H1 (cell line): Measurements from ENCODE around the gene TTC38. TPM values are rescaled to one million over a fixed set of nuclear protein-coding genes. Genes with fewer than 3 reads are reported as not detected.

Experiments
- CTCF ChIA-PET: fragments of 300-600 bp; sonication (Branson Sonifier 250); formaldehyde crosslinking; loops from one replicate; lab custom pipeline; 2021; ENCODE audit not compliant: partially characterized antibody; lab: Charles Lee
- POLR2A ChIA-PET: fragments of 300-600 bp; sonication (Branson Sonifier 250); formaldehyde crosslinking; loops from one replicate; lab custom pipeline; 2021; ENCODE audit warnings: inconsistent platforms; ENCODE audit not compliant: partially characterized antibody; lab: Charles Lee
- DNase-seq, 2 experiments: peaks; one replicate each; pipeline versions ENCODE4 v3.0.0 to v3.0.0-alpha.2; 2010 to 2022; ENCODE audit warnings: low spot score in 2 of 2, low read depth in 1 of 2, mixed read lengths in 1 of 2
- FAIRE-seq: peaks from 2 replicates; lab custom pipeline; 2011; peaks lifted over from hg19 to GRCh38; lab: Jason Lieb, UNC
- H2AFZ ChIP-seq: 2 replicates; pipeline ENCODE4 v1.8.1; 2012; ENCODE audit warnings: low read length, inconsistent platforms
- H2AK5ac ChIP-seq: 2 replicates; pipeline ENCODE4 v1.6.1; 2013; ENCODE audit warnings: low read depth, low read length
- H2BK120ac ChIP-seq: replicated peaks from 2 replicates; pipeline ENCODE3; 2013; ENCODE audit warnings: low read depth, low read length, inconsistent platforms
- H2BK12ac ChIP-seq: 2 replicates; pipeline ENCODE4 v1.6.1; 2013; ENCODE audit warnings: low read depth, low read length
- H2BK15ac ChIP-seq: 2 replicates; pipeline ENCODE4 v1.6.1; 2013; ENCODE audit warnings: low read length
- H2BK20ac ChIP-seq: 2 replicates; pipeline ENCODE4 v1.6.1; 2013; ENCODE audit warnings: low read length
- H2BK5ac ChIP-seq: 2 replicates; pipeline ENCODE4 v1.6.1; 2013; ENCODE audit warnings: low read depth, low read length
- H3K14ac ChIP-seq: 2 replicates; pipeline ENCODE4 v1.6.1; 2013; ENCODE audit warnings: inconsistent platforms; ENCODE audit not compliant: insufficient read length
- H3K18ac ChIP-seq: 2 replicates; pipeline ENCODE4 v1.6.1; 2013; ENCODE audit warnings: low read length; ENCODE audit errors: extremely low read depth
- H3K23ac ChIP-seq: 2 replicates; pipeline ENCODE4 v1.6.1; 2013; ENCODE audit warnings: inconsistent platforms; ENCODE audit not compliant: insufficient read length
- H3K23me2 ChIP-seq: 2 replicates; pipeline ENCODE4 v1.6.1; 2013; ENCODE audit warnings: low read depth, low read length
- H3K27ac ChIP-seq: 2 replicates; pipeline ENCODE4 v1.6.1; 2011; ENCODE audit warnings: low read depth, low read length, inconsistent platforms
- H3K27me3 ChIP-seq, 4 experiments: replicated peaks in 1 of 4; 1 replicate in 1 of 4; 2 replicates in 3 of 4; pipeline versions ENCODE4 v1.6.1 to v1.8.1; 2011 to 2013; ENCODE audit warnings: low read length in 3 of 4, mild to moderate bottlenecking in 3 of 4, inconsistent platforms in 2 of 4, mixed read lengths in 2 of 4, moderate library complexity in 1 of 4; ENCODE audit not compliant: control insufficient read depth in 3 of 4, insufficient read depth in 3 of 4; ENCODE audit errors: extremely low read depth in 1 of 4
- H3K36me3 ChIP-seq, 4 experiments: 2 replicates each; pipeline versions ENCODE4 v1.6.1 to v1.8.1; 2011 to 2013; ENCODE audit warnings: mild to moderate bottlenecking in 4 of 4, low read length in 3 of 4, moderate library complexity in 2 of 4, control low read depth in 1 of 4, inconsistent platforms in 1 of 4; ENCODE audit not compliant: insufficient read depth in 4 of 4, control insufficient read depth in 2 of 4
- H3K4ac ChIP-seq: replicated peaks from 2 replicates; pipeline ENCODE3; 2013; ENCODE audit warnings: low read length, low read depth, mixed read lengths, inconsistent platforms; ENCODE audit not compliant: insufficient read length
- H3K4me1 ChIP-seq, 4 experiments: replicated peaks in 1 of 4; 1 replicate in 1 of 4; 2 replicates in 3 of 4; pipeline versions ENCODE4 v1.6.1 to v1.8.1; 2011 to 2013; ENCODE audit warnings: low read length in 3 of 4, inconsistent platforms in 2 of 4, mixed read lengths in 1 of 4; ENCODE audit not compliant: insufficient read depth in 4 of 4, control insufficient read depth in 3 of 4
- H3K4me2 ChIP-seq, 2 experiments: 2 replicates each; pipeline versions ENCODE4 v1.6.1 to v1.8.1; 2011 to 2013; ENCODE audit warnings: low read depth in 2 of 2, low read length in 2 of 2, control low read depth in 1 of 2, inconsistent platforms in 1 of 2, mild to moderate bottlenecking in 1 of 2; ENCODE audit not compliant: insufficient read depth in 1 of 2
- H3K4me3 ChIP-seq, 4 experiments: fragments of 200-600, 300-600 bp in 1 of 4; sonication (generic), shearing (Covaris generic), sonication (Bioruptor Twin) in 1 of 4; 2 replicates each; pipeline versions ENCODE4 v1.5.1 to v1.8.1; 2011 to 2016; ENCODE audit warnings: low read length in 4 of 4, low read depth in 3 of 4, control low read depth in 2 of 4, inconsistent platforms in 2 of 4, mild to moderate bottlenecking in 2 of 4, mixed read lengths in 1 of 4, moderate library complexity in 1 of 4; ENCODE audit not compliant: insufficient read depth in 2 of 4; ENCODE audit errors: extremely low read depth in 1 of 4
- H3K56ac ChIP-seq: replicated peaks from 2 replicates; pipeline ENCODE3; 2013; ENCODE audit warnings: low read depth, mild to moderate bottlenecking, mixed read lengths, low read length, inconsistent platforms; ENCODE audit not compliant: insufficient read length
- H3K79me1 ChIP-seq: 2 replicates; pipeline ENCODE4 v1.6.1; 2013; ENCODE audit warnings: low read depth, low read length, control low read depth
- H3K79me2 ChIP-seq, 2 experiments: 2 replicates each; pipeline versions ENCODE4 v1.6.1 to v1.8.1; 2012 to 2013; ENCODE audit warnings: low read length in 2 of 2, mild to moderate bottlenecking in 2 of 2, inconsistent platforms in 1 of 2; ENCODE audit not compliant: insufficient read depth in 2 of 2, control insufficient read depth in 1 of 2
- H3K9ac ChIP-seq, 4 experiments: replicated peaks in 1 of 4; 1 replicate in 1 of 4; 2 replicates in 3 of 4; pipeline versions ENCODE4 v1.6.1 to v1.8.1; 2011 to 2013; ENCODE audit warnings: low read depth in 3 of 4, low read length in 3 of 4, control low read depth in 2 of 4, mild to moderate bottlenecking in 2 of 4, moderate library complexity in 2 of 4, inconsistent platforms in 1 of 4; ENCODE audit errors: extremely low read depth in 1 of 4
- H3K9me3 ChIP-seq, 2 experiments: 2 replicates each; pipeline versions ENCODE4 v1.6.1 to v1.8.1; 2012 to 2013; ENCODE audit warnings: mild to moderate bottlenecking in 2 of 2, moderate library complexity in 2 of 2, control low read depth in 1 of 2, inconsistent platforms in 1 of 2, low read depth in 1 of 2, low read length in 1 of 2, mixed read lengths in 1 of 2; ENCODE audit not compliant: insufficient read depth in 2 of 2
- H4K20me1 ChIP-seq, 2 experiments: replicated peaks in 1 of 2; 2 replicates each; pipeline versions ENCODE3 to v1.8.1; 2011 to 2013; ENCODE audit warnings: inconsistent platforms in 2 of 2, low read length in 2 of 2, mild to moderate bottlenecking in 1 of 2; ENCODE audit not compliant: insufficient read depth in 2 of 2, control insufficient read depth in 1 of 2
- H4K5ac ChIP-seq: 2 replicates; pipeline ENCODE4 v1.6.1; 2013; ENCODE audit warnings: low read length, low read depth, mixed read lengths, inconsistent platforms; ENCODE audit not compliant: insufficient read length
- H4K8ac ChIP-seq: 2 replicates; pipeline ENCODE4 v1.8.0; 2013; ENCODE audit warnings: mild to moderate bottlenecking, moderate library complexity, low read length, inconsistent platforms; ENCODE audit not compliant: insufficient read depth; ENCODE audit errors: extremely low read depth
- H4K91ac ChIP-seq: replicated peaks from 2 replicates; pipeline ENCODE3; 2013; ENCODE audit warnings: low read length, mixed read lengths, inconsistent platforms; ENCODE audit not compliant: insufficient read length
- CBX5 ChIP-seq: fragments of 300-800, 300-1000 bp; sonication (generic); IDR thresholded peaks from 2 replicates; pipeline ENCODE4 v1.7.1; 2016; ENCODE audit warnings: antibody characterized with exemption, low read length, low read depth
- EZH2 ChIP-seq: fragments of 200-600 bp; sonication (generic); IDR thresholded peaks from 2 replicates; pipeline ENCODE4 v1.7.1; 2012; ENCODE audit warnings: low read depth, mild to moderate bottlenecking, moderate library complexity, low read length, inconsistent platforms; ENCODE audit not compliant: severe bottlenecking
- WGBS, 2 experiments: shearing (Covaris generic) in 1 of 2; methylation state at CpG; one replicate each; pipeline versions ENCODE4 v1.1.6 to v1.1.7; 2013 to 2015; ENCODE audit warnings: low lambda C conversion rate in 2 of 2, mixed read lengths in 2 of 2, inconsistent platforms in 1 of 2, low coverage in 1 of 2, missing lambda C conversion rate in 1 of 2; ENCODE audit not compliant: insufficient replicate concordance in 2 of 2, insufficient coverage in 1 of 2, insufficient read length in 1 of 2; ENCODE audit errors: extremely low coverage in 1 of 2, missing lambda C conversion rate in 1 of 2; 5-methylcytosine and 5-hydroxymethylcytosine counted together
- polyA plus RNA-seq, 7 experiments: library from polyadenylated mRNA; depleted of rRNA in 3 of 7; stranded (reverse) in 5 of 7; unstranded in 2 of 7; fragments of >200 nt in 5 of 7; fragments of 200-250 nt in 2 of 7; gene quantifications; 1 replicate in 5 of 7; 2 replicates in 1 of 7; 4 replicates in 1 of 7; pipeline versions ENCODE4 v1.2.1 to v1.2.3, GENCODE V29; 2011 to 2013; ENCODE audit warnings: missing spikeins in 2 of 7, mixed read lengths in 2 of 7
- total RNA-seq: library from RNA; stranded (reverse); fragmentation: NEBNext Ultra II Directional; extraction: Animal tissue kit (Norgen Biotek cat#: 25700); gene quantifications from 2 replicates; pipeline ENCODE4 v1.2.1, GENCODE V29; 2021

Gene TTC38
- total and polyA plus RNA-seq, 2 of the 8 experiments (the other 6 are each of a cell fraction or from before 2014, with no cell fraction given): 25.3 to 34.8 TPM

DNA sequence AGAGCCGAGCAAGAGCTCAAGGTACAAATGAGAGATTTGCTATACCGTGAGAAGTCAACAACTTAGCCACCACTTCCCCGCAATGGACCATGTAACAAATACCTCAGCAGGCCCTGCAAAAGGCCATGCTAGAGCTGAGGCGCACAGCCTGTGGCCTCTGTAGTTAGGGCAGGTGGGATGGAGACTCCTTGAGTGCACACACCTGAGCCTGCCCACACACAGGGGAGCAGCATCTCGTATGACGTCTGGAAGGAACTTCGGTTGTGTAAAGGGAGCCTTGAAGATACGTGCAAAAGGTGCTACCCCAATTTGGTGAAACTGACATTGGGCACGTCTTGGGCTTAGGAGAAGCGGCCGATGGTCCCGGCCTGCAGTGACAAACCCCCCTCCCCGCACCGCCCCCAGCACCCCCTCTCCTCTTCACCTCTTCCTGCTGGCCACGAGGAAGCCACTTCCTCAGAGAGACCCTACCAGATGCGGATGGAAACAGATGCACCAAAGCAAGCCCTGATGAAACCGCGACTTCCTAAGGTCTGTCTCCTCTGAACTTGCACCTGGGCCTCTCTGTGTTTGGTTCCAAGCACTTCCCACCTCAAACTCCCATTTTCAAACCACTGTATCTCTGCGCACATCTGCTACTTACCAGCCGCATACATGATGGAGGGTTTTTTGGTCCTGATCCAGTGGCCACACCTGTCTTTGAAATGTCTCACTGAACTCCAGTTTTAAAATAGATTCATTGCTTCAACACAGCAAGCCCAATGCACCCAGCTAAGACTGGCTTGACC is 28.4 kb upstream of the TTC38 start:
- Histone ChIP-seq H2AK5ac (no peak overlapping the region), H3K4me2 (no peak overlapping the region)
- 92% methylated on average over 15 of the region's 20 CpGs; no CpG with 5 or more reads in 1 of the 2 experiments for WGBS, 2 experiments

More for the DNA sequence above, 28.4 kb upstream of the TTC38 start:
- no peaks in the 10 kb centered on the region for H3K23me2 ChIP-seq
- no peaks in the 10 kb centered on the region for H3K79me2 ChIP-seq
- no peak for DNase-seq
- H4K5ac ChIP-seq: no peak overlapping the region
- no peaks in the 10 kb centered on the region for H3K9me3 ChIP-seq
- no peak overlapping the region for H2BK120ac ChIP-seq
- H3K27ac ChIP-seq: no peak overlapping the region
- no peak for FAIRE-seq
- no peak overlapping the region for H2AFZ ChIP-seq
- H3K18ac ChIP-seq: no peak overlapping the region
- no peak overlapping the region for H3K9ac ChIP-seq
- no peak overlapping the region; the same call in 1 of the 2 replicates for H2BK5ac ChIP-seq
- no peak overlapping the region for H3K14ac ChIP-seq
- POLR2A ChIA-PET: interaction anchor here (0.9 kb wide), 1 partner anchor 28 kb away, joined by 3 read pairs; the partner anchor contains the start of gene TTC38
- H3K36me3 ChIP-seq: no peaks in the 10 kb centered on the region; a peak in 1 of 8 replicates
- no peak overlapping the region for H3K23ac ChIP-seq
- peak overlapping the region; percentile 65 for H4K8ac ChIP-seq
- no peak overlapping the region for H3K4me3 ChIP-seq
- no peak overlapping the region for H2BK12ac ChIP-seq
- H3K79me1 ChIP-seq: no peaks in the 10 kb centered on the region
- no peak overlapping the region for H3K56ac ChIP-seq
- no peak overlapping the region for H2BK15ac ChIP-seq
- no peak overlapping the region for H4K91ac ChIP-seq
- no peaks in the 10 kb centered on the region for H4K20me1 ChIP-seq
- H3K27me3 ChIP-seq: no peaks in the 10 kb centered on the region; a peak in 1 of 7 replicates
- H2BK20ac ChIP-seq: no peak overlapping the region
- TF ChIP-seq CBX5 (no peak), EZH2 (peak; percentile 26)
- TF ChIP-seq, all 59 proteins: peak for 1
- CTCF ChIA-PET: interaction anchor here (1.1 to 1.4 kb wide), 2 partner anchors 67 to 161 kb away, joined by 3 to 4 read pairs; no protein-coding TSS in a partner anchor
- H3K4me1 ChIP-seq: no peaks in the 10 kb centered on the region
- no peak overlapping the region for H3K4ac ChIP-seq
